ENCODE measurements around the gene AMMECR1.

DNA sequence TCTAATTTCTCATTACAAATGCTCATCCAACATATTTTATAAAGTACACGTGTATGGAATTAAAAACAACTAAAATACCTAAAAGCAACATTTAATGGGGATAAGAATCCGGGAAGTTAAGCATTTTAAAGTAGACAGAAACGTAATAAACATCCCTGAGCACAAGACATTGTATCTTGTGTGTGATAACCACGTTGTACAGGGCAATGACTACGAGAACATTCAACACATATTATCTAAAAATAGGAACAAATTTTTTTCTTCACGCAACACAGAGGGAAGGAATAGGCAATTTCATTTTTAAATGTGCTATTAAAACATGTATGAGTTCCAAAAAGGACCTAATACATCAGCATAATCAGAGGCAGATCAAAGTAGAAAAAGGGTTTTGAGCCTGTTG lies 49.5 kb downstream of the AMMECR1 start:
- no peak for TF ChIP-seq YY1 (IDR thresholded peaks at IDR 0.05; ENCODE audit: insufficient read depth, insufficient read length)
- TF ChIP-seq SUZ12 (IDR thresholded peaks at IDR 0.05; ENCODE audit: extremely low read depth, insufficient read depth, insufficient read length) = no peak
